Cerebellar cortex (tissue), 1 donor: ENCODE measurements around the gene ENTREP1.
"Not testable (repeated sequence)": the region's sequence is repeated elsewhere in the genome, so short reads cannot be mapped to it uniquely, and the experiment has no call there.

Experiments used
- DNase-seq: peaks from one replicate; pipeline ENCODE4 v3.0.0-alpha.2; 2015; ENCODE audit warnings: low spot score

ENTREP1 gene

GRCh38 chr9:69411931-69412740, 87.1 kb downstream of the ENTREP1 start:
- no peak for DNase-seq

GRCh38 chr9:69412741-69413150, 87.7 kb downstream of the ENTREP1 start:
- peak; percentile 74 for DNase-seq

- DNase-seq: no peak
These were observed 95.7 kb downstream of the ENTREP1 start for GRCh38 chr9:69420611-69421270.

- DNase-seq: peak; percentile 86
These were observed 97.1 kb downstream of the ENTREP1 start for GRCh38 chr9:69421908-69422801.

- DNase-seq: no peak
These were observed 100.3 kb downstream of the ENTREP1 start for GRCh38 chr9:69425136-69425801.

GRCh38 chr9:69427286-69427685, 102.3 kb downstream of the ENTREP1 start:
- DNase-seq: no peak

- no peak for DNase-seq
These were observed 103.2 kb downstream of the ENTREP1 start for GRCh38 chr9:69428017-69428785.

GRCh38 chr9:69429281-69429680, 104.3 kb downstream of the ENTREP1 start:
- DNase-seq: no peak

- no peak for DNase-seq
These were observed 105.2 kb downstream of the ENTREP1 start for GRCh38 chr9:69430206-69430605.

- no peak for DNase-seq
These were observed 106.2 kb downstream of the ENTREP1 start for GRCh38 chr9:69431203-69431602.

GRCh38 chr9:69431777-69432176, 106.8 kb downstream of the ENTREP1 start:
- DNase-seq: no peak

GRCh38 chr9:69432623-69433022, 107.6 kb downstream of the ENTREP1 start:
- DNase-seq: no peak

GRCh38 chr9:69433392-69433791, 108.4 kb downstream of the ENTREP1 start:
- no peak for DNase-seq

- DNase-seq: no peak
These were observed 109.0 kb downstream of the ENTREP1 start for GRCh38 chr9:69433968-69434367.

GRCh38 chr9:69439654-69440053, 114.6 kb downstream of the ENTREP1 start:
- not testable (repeated sequence) for DNase-seq

GRCh38 chr9:69440254-69440955, 115.4 kb downstream of the ENTREP1 start:
- not testable (repeated sequence) for DNase-seq
